SK-N-SH (cell line): ENCODE data around the gene GRAMD2B. TPM values are rescaled to one million over a fixed set of nuclear protein-coding genes. Genes with fewer than 3 reads are reported as not detected.

Experiments
- CTCF ChIA-PET: fragments of 300-600, 350-600 bp; formaldehyde crosslinking; extraction: SDS; loops from one replicate; lab custom pipeline; 2021; lab: Yijun Ruan, JAX
- POLR2A ChIA-PET: fragments of 350-600 bp; sonication (Branson Sonifier 250); formaldehyde crosslinking; extraction: SDS; loops from one replicate; lab custom pipeline; 2020; ENCODE audit warnings: antibody characterized with exemption, inconsistent platforms; lab: Yijun Ruan, JAX
- DNase-seq: peaks from one replicate; pipeline ENCODE4 v3.0.0; 2012
- H2AFZ ChIP-seq: fragments of 200-600 bp; sonication (generic); 2 replicates; pipeline ENCODE4 v1.8.1; 2016; ENCODE audit warnings: antibody characterized with exemption, mild to moderate bottlenecking, low read depth
- H3F3A ChIP-seq: fragments of 200-600 bp; sonication (generic); replicated peaks from 2 replicates; pipeline ENCODE3; 2016; ENCODE audit warnings: antibody characterized with exemption, mild to moderate bottlenecking; ENCODE audit not compliant: insufficient read depth
- H3K27ac ChIP-seq, 2 experiments: fragments of 200-500 bp in 1 of 2; fragments of 200-600 bp in 1 of 2; sonication (Bioruptor generic) in 1 of 2; sonication (generic), shearing (Covaris generic) in 1 of 2; 2 replicates each; pipeline versions ENCODE4 v1.5.1 to v1.6.1; 2014 to 2016; ENCODE audit warnings: low read depth in 2 of 2, inconsistent platforms in 1 of 2, low read length in 1 of 2, mild to moderate bottlenecking in 1 of 2, mixed read lengths in 1 of 2
- H3K27me3 ChIP-seq: fragments of 200-600 bp; sonication (generic), shearing (Covaris generic); 2 replicates; pipeline ENCODE4 v1.6.1; 2016; ENCODE audit warnings: mixed run types; ENCODE audit not compliant: insufficient read depth
- H3K36me3 ChIP-seq, 2 experiments: fragments of 200-500 bp in 1 of 2; fragments of 200-600 bp in 1 of 2; sonication (Bioruptor generic) in 1 of 2; sonication (generic) in 1 of 2; replicated peaks in 1 of 2; 2 replicates each; pipeline versions ENCODE3 to v1.5.1; 2014 to 2016; ENCODE audit warnings: low read length in 1 of 2, mild to moderate bottlenecking in 1 of 2; ENCODE audit not compliant: insufficient read depth in 2 of 2, control insufficient read depth in 1 of 2
- H3K4me1 ChIP-seq, 2 experiments: fragments of 200-500 bp in 1 of 2; fragments of 200-600 bp in 1 of 2; sonication (Bioruptor generic) in 1 of 2; sonication (generic), shearing (Covaris generic) in 1 of 2; 2 replicates each; pipeline versions ENCODE4 v1.5.1 to v1.6.1; 2014 to 2016; ENCODE audit warnings: low read depth in 1 of 2, low read length in 1 of 2, mixed run types in 1 of 2; ENCODE audit not compliant: insufficient read depth in 2 of 2, control insufficient read depth in 1 of 2
- H3K4me2 ChIP-seq: fragments of 200-600 bp; sonication (generic), shearing (Covaris generic); 2 replicates; pipeline ENCODE4 v1.6.1; 2017; ENCODE audit warnings: mixed run types
- H3K4me3 ChIP-seq, 2 experiments: fragments of 200-500 bp in 1 of 2; fragments of 200-600 bp in 1 of 2; sonication (Bioruptor generic) in 1 of 2; sonication (generic), shearing (Covaris generic) in 1 of 2; 2 replicates each; pipeline versions ENCODE4 v1.5.1 to v1.8.1; 2014 to 2016; ENCODE audit warnings: low read depth in 2 of 2, inconsistent platforms in 1 of 2, low read length in 1 of 2, mild to moderate bottlenecking in 1 of 2, mixed read lengths in 1 of 2, moderate library complexity in 1 of 2
- H3K79me2 ChIP-seq: fragments of 200-600 bp; sonication (generic); 2 replicates; pipeline ENCODE4 v1.8.1; 2017; ENCODE audit warnings: mild to moderate bottlenecking; ENCODE audit not compliant: insufficient read depth
- H3K9ac ChIP-seq: fragments of 200-600 bp; sonication (generic); 2 replicates; pipeline ENCODE4 v1.6.1; 2017; ENCODE audit warnings: mixed run types
- H3K9me2 ChIP-seq: fragments of 200-600 bp; sonication (generic); 2 replicates; pipeline ENCODE4 v1.6.1; 2017; ENCODE audit warnings: mixed run types
- H3K9me3 ChIP-seq: fragments of 200-600 bp; sonication (generic); 2 replicates; pipeline ENCODE4 v1.6.1; 2017; ENCODE audit warnings: mixed run types, mild to moderate bottlenecking, moderate library complexity
- H4K20me1 ChIP-seq: fragments of 200-600 bp; sonication (generic); 2 replicates; pipeline ENCODE4 v1.6.1; 2017; ENCODE audit warnings: mild to moderate bottlenecking, mixed run types; ENCODE audit not compliant: insufficient read depth
- CHD2 ChIP-seq: fragments of 150-350 bp; IDR thresholded peaks from 2 replicates; pipeline ENCODE4 v1.6.1; 2018; ENCODE audit warnings: low read length; ENCODE audit not compliant: partially characterized antibody
- ELF1 ChIP-seq: IDR thresholded peaks from 2 replicates; pipeline ENCODE4 v1.4.0; 2012
- EP300 ChIP-seq, 2 experiments: IDR thresholded peaks; 2 replicates each; pipeline versions ENCODE4 v1.4.0 to v1.6.1; 2012; ENCODE audit warnings: borderline replicate concordance in 1 of 2, low read depth in 1 of 2, low read length in 1 of 2
- FOSL2 ChIP-seq: IDR thresholded peaks from 2 replicates; pipeline ENCODE4 v1.4.0; 2012; ENCODE audit warnings: low read depth, mild to moderate bottlenecking, moderate library complexity, borderline replicate concordance
- FOXJ3 ChIP-seq: sonication (generic); formaldehyde crosslinking; IDR thresholded peaks from 2 replicates; pipeline ENCODE4 v1.5.1; 2020; ENCODE audit warnings: mild to moderate bottlenecking, missing genetic modification reagents
- FOXM1 ChIP-seq: IDR thresholded peaks from 2 replicates; pipeline ENCODE4 v1.4.0; 2012; ENCODE audit warnings: low read depth, mild to moderate bottlenecking
- GATA2 ChIP-seq: sonication (generic); formaldehyde crosslinking; IDR thresholded peaks from 2 replicates; pipeline ENCODE4 v1.5.0; 2020; ENCODE audit warnings: mild to moderate bottlenecking, missing genetic modification reagents
- JUND ChIP-seq: IDR thresholded peaks from 2 replicates; pipeline ENCODE4 v1.4.0; 2012
- MEF2A ChIP-seq: IDR thresholded peaks from 2 replicates; pipeline ENCODE4 v1.4.0; 2012; ENCODE audit warnings: low read depth, borderline replicate concordance
- PBX3 ChIP-seq: IDR thresholded peaks from 2 replicates; pipeline ENCODE4; 2012
- POLR2AphosphoS5 ChIP-seq: IDR thresholded peaks from 2 replicates; pipeline ENCODE4 v1.6.1; 2012; ENCODE audit warnings: low read depth, low read length
- RAD21 ChIP-seq: IDR thresholded peaks from 2 replicates; pipeline ENCODE4 v1.6.1; 2012; ENCODE audit warnings: mild to moderate bottlenecking, low read length
- RFX5 ChIP-seq: IDR thresholded peaks from 2 replicates; pipeline ENCODE4 v1.6.1; 2012; ENCODE audit warnings: mild to moderate bottlenecking, improper control_type of control experiment, low read length
- RXRA ChIP-seq: IDR thresholded peaks from 2 replicates; pipeline ENCODE4 v1.4.0; 2012; ENCODE audit warnings: low read depth, mild to moderate bottlenecking, borderline replicate concordance
- SIN3A ChIP-seq: IDR thresholded peaks from 2 replicates; pipeline ENCODE4 v1.6.1; 2012; ENCODE audit warnings: low read depth, mild to moderate bottlenecking, low read length, moderate library complexity, borderline replicate concordance
- TAF1 ChIP-seq: IDR thresholded peaks from 2 replicates; pipeline ENCODE4 v1.6.1; 2012; ENCODE audit warnings: low read depth, mild to moderate bottlenecking, low read length, moderate library complexity, borderline replicate concordance
- TCF12 ChIP-seq: IDR thresholded peaks from 2 replicates; pipeline ENCODE4 v1.4.0; 2012
- TEAD4 ChIP-seq: IDR thresholded peaks from 2 replicates; pipeline ENCODE4 v1.4.0; 2012; ENCODE audit warnings: mild to moderate bottlenecking, borderline replicate concordance; ENCODE audit not compliant: insufficient read depth
- YY1 ChIP-seq: IDR thresholded peaks from 2 replicates; pipeline ENCODE4 v1.4.0; 2012; ENCODE audit warnings: low read depth, mild to moderate bottlenecking
- ZBTB33 ChIP-seq: IDR thresholded peaks from 2 replicates; pipeline ENCODE4 v1.4.0; 2012; ENCODE audit warnings: low read depth, borderline replicate concordance
- WGBS: methylation state at CpG from one replicate; pipeline ENCODE4 v1.1.6; 2017; ENCODE audit warnings: low lambda C conversion rate; 5-methylcytosine and 5-hydroxymethylcytosine counted together
- polyA plus RNA-seq, 3 experiments: library from polyadenylated mRNA; depleted of rRNA; stranded (reverse); fragments of >200 nt; gene quantifications; 2 replicates each; pipeline ENCODE4 v1.2.3, GENCODE V29; 2012

GRAMD2B gene
- polyA plus RNA-seq, 1 of the 3 experiments (the other 2 are of a cell fraction) = 16.0 TPM

- Histone ChIP-seq H3K4me1 (peaks cover 0 to 4% of the 10 kb centered on the region in 2 experiments; a peak in 1 of 4 replicates), H3K9ac (no peak overlapping the region), H4K20me1 (no peaks in the 10 kb centered on the region), H3K9me3 (no peaks in the 10 kb centered on the region), H3K9me2 (no peaks in the 10 kb centered on the region), H3K79me2 (no peaks in the 10 kb centered on the region), H3K4me2 (no peak overlapping the region), H3F3A (peaks cover 9% of the 10 kb centered on the region), H2AFZ (no peak overlapping the region), H3K36me3 (no peaks in the 10 kb centered on the region), H3K27me3 (no peaks in the 10 kb centered on the region), H3K4me3 (no peak overlapping the region), H3K27ac (no peak overlapping the region)
- DNase-seq = no peak
- WGBS = 90% methylated on average over 1 of the region's 1 CpG
- ChIA-PET POLR2A (no interaction called here), CTCF (no interaction called here)
- TF ChIP-seq RAD21 (no peak), ELF1 (no peak), PBX3 (no peak), EP300 (IDR thresholded peaks at IDR 0.05; ENCODE audit: borderline replicate concordance in 1 of 2, low read depth in 1 of 2, low read length in 1 of 2) (no peak), POLR2AphosphoS5 (no peak), JUND (no peak), CHD2 (no peak), SIN3A (no peak), ZBTB33 (no peak), GATA2 (CRISPR knock-in tag) (no peak), TCF12 (no peak), YY1 (no peak), TEAD4 (no peak), FOSL2 (no peak), FOXM1 (no peak), TAF1 (no peak), FOXJ3 (CRISPR knock-in tag) (no peak), MEF2A (no peak), RFX5 (no peak), RXRA (no peak)
Observed at GRCh38 chr5:126391386-126391785, 31.8 kb upstream of the GRAMD2B start.
